Nucleus accumbens (tissue), 56 donors: Measurements from ENCODE around the gene SPTBN5.
A peak's percentile ranks its signal among the peaks of the same experiment; 100 is the strongest.

ENCODE experiments used
- DNase-seq, 56 donors: peaks; one replicate each; lab custom pipeline; 2025; lab: John Stamatoyannopoulos, UW

Gene SPTBN5

DNA sequence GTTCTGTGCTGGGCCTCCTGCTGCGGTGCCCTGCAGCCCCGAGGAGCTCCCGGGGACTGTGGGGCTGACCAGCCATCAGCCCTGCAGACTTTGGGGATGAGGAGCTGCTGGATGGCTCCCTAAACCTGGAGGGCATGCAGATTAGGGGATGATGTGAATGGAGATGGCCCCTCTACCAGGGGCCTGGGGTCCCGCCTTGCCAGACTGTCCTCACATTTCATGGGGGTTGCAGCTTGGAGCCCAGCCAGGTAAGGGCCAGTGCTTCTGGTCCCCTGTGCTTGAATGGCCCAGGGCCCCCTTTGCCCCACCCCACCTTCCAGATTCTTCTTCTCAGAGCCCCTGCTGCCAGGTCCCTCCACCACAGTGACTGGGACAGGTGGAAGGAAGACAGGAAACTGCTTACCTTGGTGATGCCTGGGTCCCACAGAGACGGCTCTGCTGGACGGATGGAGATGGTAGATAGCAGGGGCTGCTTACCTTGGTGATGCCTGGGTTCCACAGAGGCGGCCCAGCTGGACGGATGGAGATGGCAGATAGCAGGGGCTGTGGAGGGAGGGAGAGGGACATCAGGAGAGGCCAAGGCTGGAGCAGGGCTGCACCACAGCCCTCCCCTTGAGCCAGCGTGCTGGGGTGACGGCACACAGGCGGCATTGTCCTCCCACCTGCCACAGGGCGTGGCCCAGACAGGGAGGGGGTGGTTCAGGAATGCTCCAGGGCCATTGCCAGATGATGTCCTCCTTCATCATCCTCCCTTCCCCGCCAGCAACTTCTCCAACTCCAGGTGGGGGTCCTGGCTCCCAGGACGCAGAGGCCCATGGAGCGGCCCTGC is at the start of gene SPTBN5:
Gene SPTBN5, minus strand, starts transcription at position 632 of the 829 bp plus-strand sequence. Its CDS starts 556 bp downstream, at position 76.
- no peak for DNase-seq

DNA sequence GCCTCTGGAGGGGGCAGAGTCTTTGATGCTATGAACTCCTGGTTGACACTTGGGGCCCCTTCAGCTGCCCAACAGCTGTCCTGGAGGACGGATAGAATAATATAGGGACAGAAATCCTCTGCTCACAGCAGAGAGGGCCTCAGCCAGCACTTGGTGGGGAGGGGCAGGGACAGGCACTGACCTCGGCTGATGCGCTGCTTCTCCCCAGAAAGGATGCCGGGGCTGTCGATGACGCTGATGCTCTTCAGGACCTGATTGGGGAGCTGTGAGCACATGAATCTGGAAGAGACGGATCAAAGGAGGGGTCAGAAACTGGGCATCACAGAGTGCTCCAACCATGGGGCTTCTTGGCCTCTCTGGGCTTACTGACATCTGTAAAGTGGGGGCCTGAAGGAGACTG is 49.0 kb upstream of the SPTBN5 start:
- DNase-seq: no peak

DNA sequence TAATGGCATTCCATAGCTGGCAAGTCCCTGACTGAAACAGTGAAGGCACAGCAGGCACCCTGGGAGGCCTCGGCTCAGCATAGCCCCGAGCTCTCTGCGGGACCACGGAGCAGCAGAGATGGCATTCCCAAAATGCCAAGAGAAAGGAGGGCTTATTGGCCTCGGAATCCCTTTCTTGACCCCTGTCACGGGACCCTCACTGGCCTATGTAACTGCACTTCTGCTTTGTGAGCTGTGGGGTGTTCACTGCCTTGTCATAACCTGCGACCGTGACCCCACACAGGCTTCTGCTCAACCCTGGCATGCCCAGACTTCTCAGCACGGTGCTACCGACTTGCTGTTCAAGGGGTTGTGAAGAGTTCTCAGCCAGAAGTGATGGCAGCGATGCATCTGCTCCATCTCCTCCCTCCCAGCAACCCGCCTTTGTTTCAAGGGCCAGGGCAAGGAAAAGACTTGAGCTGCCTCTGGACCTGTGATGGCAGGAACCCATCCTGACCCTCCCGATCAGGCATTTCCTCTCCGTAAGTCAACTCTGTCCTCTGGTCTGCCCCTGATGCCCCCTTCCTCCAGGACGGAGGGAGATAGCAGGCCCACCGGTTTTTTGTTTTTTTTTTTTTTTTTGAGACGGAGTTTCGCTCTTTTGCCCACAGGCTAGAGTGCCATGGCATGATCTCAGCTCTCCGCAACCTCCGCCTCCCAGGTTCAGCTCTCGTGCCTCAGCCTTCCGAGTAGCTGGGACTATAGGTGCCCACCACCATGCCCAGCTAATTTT is 48.0 kb upstream of the SPTBN5 start:
- no peak for DNase-seq

DNA sequence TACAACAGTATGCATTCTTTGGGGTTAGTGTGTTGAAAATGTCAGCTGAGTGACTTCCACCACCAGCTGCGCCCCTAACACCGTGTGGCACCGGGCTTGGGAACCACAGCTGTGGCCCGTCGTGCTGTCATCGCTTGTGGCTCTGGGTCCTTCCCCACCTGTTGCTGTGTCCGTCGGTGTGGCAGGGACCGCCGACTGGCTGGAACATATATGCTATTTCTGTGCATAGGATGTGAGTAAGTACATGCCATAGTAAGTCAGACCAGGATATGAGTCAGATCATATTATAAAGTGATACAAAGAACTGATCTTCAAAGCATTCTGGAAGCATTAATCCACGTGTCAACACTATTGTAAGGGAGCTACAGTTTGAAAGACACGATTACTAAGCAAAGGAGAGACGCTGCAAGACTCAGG is 46.6 kb upstream of the SPTBN5 start:
- no peak for DNase-seq

DNA sequence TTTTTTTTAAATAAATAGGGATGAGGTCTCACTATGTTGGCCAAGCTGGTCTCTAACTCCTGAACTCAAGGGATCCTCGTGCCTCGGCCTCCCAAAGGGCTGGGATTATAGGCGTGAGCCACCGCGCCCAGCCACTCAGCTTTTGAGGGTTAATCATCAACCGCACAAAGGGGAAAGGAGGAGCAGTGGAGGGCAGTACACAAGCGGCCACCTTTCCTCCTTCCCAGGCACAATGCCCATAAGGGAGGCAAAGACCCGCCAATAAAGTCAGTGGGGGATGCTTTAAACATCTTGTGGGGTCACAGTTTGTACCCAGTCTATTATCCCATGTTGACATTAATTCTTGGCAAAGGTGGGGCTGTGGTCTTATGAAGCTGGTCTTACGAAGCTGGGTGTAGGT is 46.1 kb upstream of the SPTBN5 start:
- no peak for DNase-seq

DNA sequence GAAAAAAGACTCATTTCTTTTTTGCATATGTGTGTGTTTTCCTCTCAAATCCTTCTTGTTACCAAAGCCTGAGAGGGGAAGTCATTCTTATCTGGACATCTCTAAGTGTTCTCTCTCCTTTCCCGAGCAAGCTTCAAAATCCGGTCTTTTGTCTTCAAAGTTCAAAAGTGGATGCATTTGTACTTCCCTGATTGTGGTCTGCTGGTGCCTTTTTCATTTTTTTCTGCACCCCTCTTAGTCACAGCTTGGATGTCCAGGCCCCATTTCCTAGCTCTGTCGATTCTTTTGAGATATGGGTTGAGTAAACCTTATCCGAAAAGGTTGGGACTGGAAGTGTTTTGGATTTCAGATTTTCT is 43.7 kb upstream of the SPTBN5 start:
- DNase-seq: no peak

DNA sequence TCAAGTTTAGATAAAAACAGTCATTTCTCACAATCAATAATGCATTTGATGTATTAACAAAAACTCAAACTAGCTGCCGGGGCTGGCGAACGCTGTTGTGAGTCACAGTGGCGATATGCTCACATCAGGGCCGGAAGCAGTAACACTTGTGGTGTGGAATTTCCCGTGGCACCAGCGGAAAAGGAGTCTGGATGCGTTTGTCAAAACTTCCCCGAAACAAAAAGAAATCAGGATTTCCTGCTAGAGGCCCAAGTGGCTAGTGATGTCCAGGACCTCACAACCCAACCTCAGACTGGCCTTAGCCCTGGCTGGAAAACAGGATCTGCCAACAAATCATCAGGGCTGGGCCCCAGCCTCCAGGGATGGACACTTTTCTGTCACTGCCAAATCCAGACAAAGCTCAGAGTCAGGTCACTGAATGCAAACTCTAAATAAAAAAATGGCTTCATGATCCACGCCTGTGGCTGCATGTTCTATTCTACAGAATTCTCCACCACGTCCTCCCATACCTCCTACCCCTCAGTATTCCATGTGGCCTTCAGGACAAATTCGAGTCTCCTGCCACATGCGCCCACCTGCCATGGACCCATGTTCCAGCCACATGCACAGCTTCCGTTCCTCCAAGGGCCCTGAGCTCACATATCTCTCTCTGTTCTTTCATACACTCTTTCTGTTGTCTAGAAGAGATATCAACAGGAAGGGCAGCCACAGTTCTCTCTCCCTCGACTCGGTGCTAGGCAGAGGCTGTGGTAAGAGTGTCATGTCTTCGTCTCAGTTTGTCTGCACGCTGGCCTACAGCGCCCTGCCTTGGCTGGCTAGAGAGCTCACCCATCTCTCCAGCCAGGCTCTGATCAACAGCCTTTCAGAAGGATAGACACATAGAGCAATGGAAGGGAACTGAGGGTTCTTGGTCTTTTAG is 43.1 kb upstream of the SPTBN5 start:
- DNase-seq: peak in 15 of 56 donors; percentile 6 to 34 (median 15)

DNA sequence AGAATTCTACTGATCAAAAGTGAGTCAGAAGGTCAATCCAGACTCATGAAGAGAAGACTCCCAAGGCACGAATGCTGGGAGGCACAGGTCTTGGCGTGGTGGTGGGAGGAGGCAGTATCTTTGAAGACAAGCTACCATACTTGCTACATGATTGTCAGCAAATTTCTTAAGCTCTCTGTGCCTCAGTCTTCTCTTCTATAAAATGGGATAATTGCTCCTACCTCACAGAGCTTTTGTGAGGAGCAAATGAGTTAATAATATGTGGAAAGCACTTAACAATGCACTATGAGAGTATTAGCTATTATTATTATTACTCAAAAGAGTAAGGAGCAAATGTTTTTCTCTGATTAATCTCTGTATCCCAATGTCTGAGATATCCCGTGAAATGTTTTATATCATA is 42.3 kb upstream of the SPTBN5 start:
- DNase-seq: no peak

DNA sequence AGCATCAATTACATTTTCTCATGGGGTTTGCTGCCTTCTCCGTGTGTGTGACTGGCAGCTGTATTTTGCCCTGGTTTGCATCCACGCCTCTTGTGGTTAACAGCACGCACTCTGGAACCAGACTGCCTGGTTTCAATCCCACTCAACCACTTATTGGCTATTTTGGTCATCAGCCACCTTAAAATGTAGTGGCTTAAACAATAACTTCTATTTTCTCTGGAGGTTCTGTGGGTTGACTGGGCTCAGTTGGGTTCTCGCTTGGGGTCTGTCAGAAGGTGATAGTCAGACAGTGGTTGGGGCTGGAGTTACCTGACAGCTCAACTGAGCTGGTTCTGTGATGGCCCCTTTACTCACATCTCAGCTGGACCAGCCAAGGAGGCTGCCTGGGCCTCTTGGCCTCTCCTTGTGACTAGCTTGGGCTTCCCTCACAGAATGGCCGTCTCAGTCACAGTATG is 41.7 kb upstream of the SPTBN5 start:
- DNase-seq: no peak

DNA sequence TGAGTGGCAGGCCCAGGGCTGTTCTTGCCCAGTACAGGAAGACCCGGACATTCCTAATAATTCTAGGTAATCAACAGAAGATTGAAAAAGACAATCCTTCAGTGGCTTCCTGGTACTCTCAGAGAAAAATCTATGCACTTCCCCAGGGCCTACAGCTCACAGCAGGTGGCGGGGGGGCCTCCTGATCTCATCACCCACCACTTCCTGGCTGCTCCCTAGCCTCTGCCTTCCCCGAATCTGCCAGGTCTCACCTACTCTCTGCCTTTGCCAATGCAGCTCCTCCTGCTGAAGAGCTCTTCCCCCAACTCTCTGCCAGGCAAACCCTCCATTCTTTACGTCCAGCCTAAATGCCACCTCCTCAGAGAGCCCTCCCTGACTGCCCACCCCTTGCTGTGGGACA is 41.0 kb upstream of the SPTBN5 start:
- DNase-seq: no peak

DNA sequence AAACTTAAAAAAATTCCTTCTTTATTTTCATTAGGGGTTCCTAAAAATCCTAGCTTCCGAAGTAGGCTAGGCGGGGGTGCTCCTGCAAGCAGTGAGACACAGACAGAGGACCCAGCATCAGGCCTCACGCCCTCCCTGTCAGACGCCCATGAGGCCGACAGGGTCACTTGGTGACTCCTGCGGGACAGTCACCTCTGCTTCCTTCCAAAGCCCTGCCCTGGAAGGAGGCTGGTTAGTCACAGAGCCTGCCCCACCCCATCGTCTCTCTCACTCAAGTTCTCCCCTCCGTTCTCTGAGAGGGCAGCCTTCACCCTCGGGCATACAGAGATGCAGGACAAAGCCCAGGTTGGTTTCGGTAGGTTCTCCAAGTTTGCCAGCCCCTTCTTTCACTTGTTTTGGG is 39.9 kb upstream of the SPTBN5 start:
- no peak for DNase-seq

DNA sequence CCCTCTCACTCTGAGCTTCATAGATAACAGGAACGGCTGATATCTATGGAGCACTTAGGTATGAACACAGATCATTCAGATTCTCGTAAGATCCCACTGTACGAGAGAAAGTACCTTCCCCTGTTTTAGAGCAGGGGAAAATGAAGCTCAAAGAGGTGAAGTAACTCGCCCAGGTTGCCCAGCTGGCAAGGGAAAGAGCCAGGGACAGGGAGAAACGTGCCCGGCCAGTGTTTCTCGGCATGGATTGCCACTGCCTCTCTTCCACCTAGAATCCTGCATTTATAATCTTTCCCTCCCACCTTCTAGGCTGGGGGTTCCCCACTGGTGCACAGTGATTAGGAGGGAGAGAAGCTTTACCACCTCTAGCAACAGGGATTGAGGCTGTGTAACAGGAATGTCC is 39.5 kb upstream of the SPTBN5 start:
- no peak for DNase-seq

DNA sequence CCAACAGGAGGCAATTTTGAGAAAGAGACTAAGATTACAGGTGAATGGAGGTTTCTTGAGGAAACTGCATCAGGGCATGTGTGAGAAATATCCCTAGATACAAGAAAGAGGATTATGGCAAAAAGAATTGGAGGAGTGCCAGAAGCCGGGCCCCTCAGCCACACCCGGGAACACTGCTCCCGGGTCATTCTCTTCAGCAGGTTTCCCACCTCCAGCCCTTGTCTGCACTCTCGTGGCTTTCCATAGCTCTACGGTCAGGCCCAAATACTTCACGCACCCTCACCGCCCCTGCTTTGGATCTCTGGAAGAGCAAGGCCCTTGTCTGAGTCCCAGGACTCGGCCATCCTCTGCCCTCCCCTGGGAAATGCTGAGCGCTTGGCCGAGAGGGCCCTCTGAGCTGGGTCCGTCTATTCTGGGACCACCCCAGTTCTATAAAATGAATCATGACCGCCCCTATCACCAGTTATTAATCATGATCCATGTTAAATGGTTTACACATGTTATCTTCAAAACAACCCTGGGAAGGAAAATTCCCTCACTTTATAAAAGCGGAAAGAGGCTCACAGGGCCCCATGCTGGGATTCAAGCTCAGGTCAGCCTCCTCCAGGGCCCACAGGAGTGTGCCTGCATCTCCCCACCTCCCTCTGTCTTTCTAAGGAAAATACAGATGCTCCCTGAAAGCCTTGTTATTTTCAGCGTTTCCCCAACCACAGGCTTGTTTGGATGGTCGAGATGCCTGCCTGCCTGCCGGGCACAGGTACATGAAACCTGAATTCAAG is 38.8 kb upstream of the SPTBN5 start:
- no peak for DNase-seq

DNA sequence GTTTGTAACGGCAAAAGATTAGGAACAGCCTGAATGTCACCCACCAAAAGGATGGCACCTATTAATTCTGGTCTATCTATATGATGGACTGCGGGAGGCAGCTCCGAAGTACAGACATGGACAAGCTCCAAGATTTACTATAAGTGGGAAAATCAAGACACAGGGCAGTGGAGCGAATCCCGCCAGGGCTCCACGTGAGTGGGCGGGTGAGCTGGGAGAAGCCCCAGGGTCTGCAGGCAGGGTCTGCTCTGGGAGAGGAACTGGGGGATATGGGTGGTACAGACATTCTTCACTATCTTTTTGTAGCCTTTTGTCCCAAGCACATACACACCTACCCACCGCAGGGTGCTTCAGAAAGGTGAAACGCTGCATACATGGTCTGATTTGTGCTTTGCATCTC is 38.2 kb upstream of the SPTBN5 start:
- DNase-seq: no peak

DNA sequence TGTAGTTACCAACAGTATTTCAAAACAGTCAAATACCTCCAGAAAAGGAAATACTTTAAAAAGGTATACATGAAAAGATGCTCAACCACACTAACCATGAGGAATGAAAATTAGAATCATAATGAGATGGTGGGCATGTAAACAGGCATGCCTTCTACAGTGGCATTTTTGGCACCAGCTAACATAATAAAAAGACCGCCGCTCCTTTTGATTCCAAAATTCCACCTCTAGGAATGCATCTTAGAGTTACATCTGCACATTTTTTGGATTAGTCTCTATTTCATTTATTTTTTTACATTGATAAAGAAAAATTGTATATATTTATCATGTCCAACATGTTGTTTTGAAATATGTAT is 37.0 kb upstream of the SPTBN5 start:
- DNase-seq: no peak

DNA sequence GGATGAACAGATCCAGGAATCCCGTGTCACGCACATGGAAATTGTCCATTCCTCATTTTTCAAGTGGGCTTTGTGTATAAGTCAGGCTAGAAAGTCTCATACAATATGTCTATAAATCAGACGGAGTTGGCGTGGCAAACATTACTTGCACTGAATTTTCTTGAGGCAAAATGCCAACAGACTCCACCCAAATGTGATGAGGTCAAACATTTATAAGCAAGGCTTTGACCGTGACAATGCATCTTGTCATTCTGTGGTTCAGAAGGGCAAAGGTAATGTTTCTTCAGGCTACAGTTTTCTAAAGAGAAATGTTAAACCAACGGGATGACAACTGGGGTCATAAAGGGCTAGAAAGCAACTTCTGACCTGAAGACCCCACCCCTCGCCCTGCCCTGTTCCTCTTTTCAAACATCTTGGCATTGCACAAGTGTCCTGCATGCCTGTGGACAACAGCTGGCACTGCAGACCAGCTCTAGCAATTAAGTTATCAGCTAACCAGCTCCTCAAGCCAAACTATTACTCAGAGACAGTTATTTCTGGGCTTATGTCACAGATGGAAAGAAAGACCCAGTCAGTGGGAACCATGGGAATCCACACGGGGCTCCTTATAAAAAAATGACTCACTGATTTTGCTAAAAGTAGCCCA is 36.5 kb upstream of the SPTBN5 start:
- DNase-seq: no peak

DNA sequence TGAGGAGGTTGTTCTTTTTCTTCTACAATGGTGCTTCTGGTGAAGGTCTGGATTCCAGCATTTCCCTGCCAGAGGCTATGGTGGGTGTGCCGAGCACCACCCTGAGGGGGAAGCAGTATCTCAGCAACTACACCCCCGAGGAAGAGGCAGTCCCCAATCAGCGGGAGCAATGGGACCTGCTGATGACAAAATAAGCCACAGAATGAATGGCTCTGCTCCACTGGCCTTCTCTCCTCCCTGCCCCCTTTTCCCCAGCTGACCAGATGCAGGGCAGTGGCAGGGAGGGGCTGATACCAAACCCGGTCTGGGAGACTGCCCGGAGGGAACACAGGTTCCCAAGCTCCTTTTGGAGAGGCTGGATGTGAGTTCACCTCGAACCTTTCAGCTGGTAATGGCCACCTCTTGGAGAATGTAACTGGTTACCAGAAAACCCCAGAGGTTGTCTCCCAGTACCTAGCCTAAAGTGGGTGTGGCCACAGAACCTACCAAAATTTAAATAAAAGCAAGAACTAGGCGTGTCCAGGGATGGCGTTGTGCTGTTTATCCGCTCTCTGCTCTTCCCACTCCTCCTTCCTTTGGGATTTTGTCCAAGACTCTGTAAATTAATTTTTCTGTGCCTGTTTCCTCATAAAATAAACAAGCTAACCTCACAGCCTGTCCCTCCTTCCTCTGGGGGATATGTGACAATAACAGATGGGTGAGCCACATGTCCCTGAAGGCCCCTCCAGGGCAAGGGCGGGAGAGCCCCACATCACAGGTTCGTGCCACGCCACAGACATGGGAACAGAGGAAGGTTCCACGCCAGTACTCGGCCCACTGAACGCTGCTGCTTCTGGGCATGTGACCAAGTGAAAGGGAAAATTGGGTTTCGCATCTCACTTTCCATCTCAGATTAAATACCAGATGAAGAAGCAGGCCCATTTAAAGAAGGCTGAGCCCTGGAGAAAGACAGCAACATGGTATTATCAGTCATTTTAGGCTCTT is 35.1 kb upstream of the SPTBN5 start:
- peak in 13 of 56 donors; percentile 5 to 37 (median 24) for DNase-seq

DNA sequence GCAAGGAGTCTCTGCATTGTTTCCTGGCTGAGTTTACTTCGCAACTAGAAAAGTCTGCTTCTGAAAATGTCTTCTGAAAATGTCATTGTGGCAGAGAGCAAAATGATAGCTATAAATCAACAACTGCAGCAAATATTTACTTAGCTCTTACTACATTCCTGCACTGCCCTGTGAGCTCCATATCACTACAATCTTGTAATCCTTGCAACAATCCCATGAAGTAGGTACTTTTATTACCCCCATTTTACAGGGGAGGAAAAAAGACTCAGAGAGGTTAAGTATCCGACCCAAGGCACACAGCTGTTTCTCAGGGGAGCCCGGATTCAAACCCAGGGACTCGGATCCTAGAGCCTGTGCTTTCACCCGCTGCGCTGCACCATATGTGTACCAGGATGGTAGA is 34.2 kb upstream of the SPTBN5 start:
- no peak for DNase-seq
